Liver (tissue), 9 donors: Measurements from ENCODE around the gene NBAS. TPM values are rescaled to one million over a fixed set of nuclear protein-coding genes. Genes with fewer than 3 reads are reported as not detected.

Experiments used
- DNase-seq: peaks from one replicate; pipeline ENCODE4 v3.0.0-alpha.2; 2017; ENCODE audit warnings: low spot score
- H3K27ac ChIP-seq, 2 donors: one replicate each; pipeline ENCODE4 v1.7.0; 2013; ENCODE audit warnings: inconsistent platforms in 2 of 2, low read length in 2 of 2, control low read depth in 1 of 2, low read depth in 1 of 2, mild to moderate bottlenecking in 1 of 2
- H3K27me3 ChIP-seq, 4 donors: one replicate each; pipeline versions ENCODE4 v1.6.1 to v1.7.0; 2013; ENCODE audit warnings: low read length in 3 of 4, inconsistent platforms in 1 of 4, mild to moderate bottlenecking in 1 of 4, moderate library complexity in 1 of 4; ENCODE audit not compliant: control insufficient read depth in 4 of 4, insufficient read depth in 4 of 4
- H3K36me3 ChIP-seq, 4 donors: one replicate each; pipeline versions ENCODE4 v1.6.1 to v1.7.0; 2013; ENCODE audit warnings: low read length in 3 of 4, mild to moderate bottlenecking in 3 of 4, low read depth in 1 of 4, moderate library complexity in 1 of 4; ENCODE audit not compliant: control insufficient read depth in 4 of 4, insufficient read depth in 3 of 4
- H3K4me1 ChIP-seq, 4 donors: one replicate each; pipeline versions ENCODE4 v1.6.1 to v1.7.0; 2013; ENCODE audit warnings: low read length in 3 of 4, mild to moderate bottlenecking in 3 of 4, moderate library complexity in 1 of 4; ENCODE audit not compliant: control insufficient read depth in 4 of 4, insufficient read depth in 4 of 4
- H3K4me3 ChIP-seq, 3 donors: one replicate each; pipeline versions ENCODE4 v1.6.1 to v1.7.0; 2013; ENCODE audit warnings: low read length in 3 of 3, control low read depth in 1 of 3, low read depth in 1 of 3, mild to moderate bottlenecking in 1 of 3
- H3K9ac ChIP-seq, 2 donors: one replicate each; pipeline ENCODE4 v1.7.0; 2013; ENCODE audit warnings: low read length in 2 of 2, mild to moderate bottlenecking in 2 of 2, moderate library complexity in 2 of 2, control low read depth in 1 of 2, low read depth in 1 of 2
- H3K9me3 ChIP-seq, 4 donors: one replicate each; pipeline versions ENCODE4 v1.6.1 to v1.7.0; 2013; ENCODE audit warnings: low read length in 3 of 4; ENCODE audit not compliant: control insufficient read depth in 4 of 4
- ATF3 ChIP-seq: IDR thresholded peaks from 2 replicates; pipeline ENCODE4 v1.6.1; 2016; ENCODE audit warnings: antibody characterized with exemption
- CTCF ChIP-seq: fragments of 150-350 bp; IDR thresholded peaks from 2 replicates; pipeline ENCODE4 v1.5.1; 2017; ENCODE audit warnings: improper control_type of control experiment, low read depth, low read length; ENCODE audit not compliant: missing input control
- EGR1 ChIP-seq, 2 donors: IDR thresholded peaks; 2 replicates each; pipeline ENCODE4 v1.6.1; 2016 to 2018; ENCODE audit warnings: antibody characterized with exemption in 2 of 2, low read depth in 2 of 2
- FOXA1 ChIP-seq: IDR thresholded peaks from 2 replicates; pipeline ENCODE4 v1.6.1; 2016; ENCODE audit warnings: antibody characterized with exemption
- FOXA2 ChIP-seq: IDR thresholded peaks from 2 replicates; pipeline ENCODE4 v1.6.1; 2016; ENCODE audit warnings: antibody characterized with exemption
- GABPA ChIP-seq, 2 donors: IDR thresholded peaks in 1 of 2; conservative IDR thresholded peaks in 1 of 2; 2 replicates each; pipeline ENCODE4 v1.6.1; 2016; ENCODE audit warnings: antibody characterized with exemption in 2 of 2, mild to moderate bottlenecking in 1 of 2, moderate library complexity in 1 of 2
- HNF4A ChIP-seq, 2 donors: conservative IDR thresholded peaks; 2 replicates each; pipeline ENCODE4 v1.6.1; 2016; ENCODE audit warnings: antibody characterized with exemption in 2 of 2, mild to moderate bottlenecking in 2 of 2
- HNF4G ChIP-seq: IDR thresholded peaks from 2 replicates; pipeline ENCODE4 v1.6.1; 2016; ENCODE audit warnings: antibody characterized with exemption
- JUND ChIP-seq, 2 donors: IDR thresholded peaks; 2 replicates each; pipeline ENCODE4 v1.6.1; 2016; ENCODE audit warnings: antibody characterized with exemption in 2 of 2
- MAX ChIP-seq: IDR thresholded peaks from 2 replicates; pipeline ENCODE4 v1.6.1; 2016; ENCODE audit warnings: antibody characterized with exemption
- NR2F2 ChIP-seq: IDR thresholded peaks from 2 replicates; pipeline ENCODE4 v1.6.1; 2016; ENCODE audit warnings: antibody characterized with exemption
- RAD21 ChIP-seq, 2 donors: IDR thresholded peaks; 2 replicates each; pipeline ENCODE4 v1.6.1; 2016; ENCODE audit warnings: antibody characterized with exemption in 2 of 2, mild to moderate bottlenecking in 2 of 2
- REST ChIP-seq: IDR thresholded peaks from 2 replicates; pipeline ENCODE4 v1.6.1; 2016; ENCODE audit warnings: antibody characterized with exemption, mild to moderate bottlenecking
- RXRA ChIP-seq, 2 donors: IDR thresholded peaks; 2 replicates each; pipeline ENCODE4 v1.6.1; 2017 to 2018; ENCODE audit warnings: antibody characterized with exemption in 2 of 2, mild to moderate bottlenecking in 1 of 2
- SP1 ChIP-seq: IDR thresholded peaks from 2 replicates; pipeline ENCODE4 v1.6.1; 2018; ENCODE audit warnings: antibody characterized with exemption, mild to moderate bottlenecking
- TAF1 ChIP-seq: conservative IDR thresholded peaks from 2 replicates; pipeline ENCODE4 v1.6.1; 2016; ENCODE audit warnings: antibody characterized with exemption, mild to moderate bottlenecking
- YY1 ChIP-seq: IDR thresholded peaks from 2 replicates; pipeline ENCODE4 v1.6.1; 2016; ENCODE audit warnings: antibody characterized with exemption, mild to moderate bottlenecking
- ZBTB33 ChIP-seq: IDR thresholded peaks from 2 replicates; pipeline ENCODE4 v1.6.1; 2016; ENCODE audit warnings: antibody characterized with exemption
- WGBS: extraction: QIAGEN DNeasy Blood & Tissue Kit; methylation state at CpG from one replicate; pipeline ENCODE4 v1.1.7; 2013; 5-methylcytosine and 5-hydroxymethylcytosine counted together
- polyA plus RNA-seq, 2 donors: library from polyadenylated mRNA; stranded (reverse) in 1 of 2; unstranded in 1 of 2; fragments of 200-250 nt in 1 of 2; fragments of >200 nt in 1 of 2; fragmentation: Nextera tagmentation in 1 of 2; extraction: Ambion mirVana in 1 of 2; gene quantifications; one replicate each; pipeline versions ENCODE4 v1.2.1 to v1.2.3, GENCODE V29; 2013 to 2015
- total RNA-seq, 2 donors: library from RNA; depleted of rRNA; stranded (reverse); fragments of >200 nt; gene quantifications; one replicate each; pipeline ENCODE4 v1.2.3, GENCODE V29; 2014
- donor health status: healthy.
- donor health status: healthy.
- donor health status: healthy.
- donor health status: healthy.
- donor health status: healthy.

The NBAS gene
- total and polyA plus RNA-seq, 4 donors: 10.5 to 40.0 (median 18.9) TPM

GRCh38 chr2:15177103-15177502, 384.0 kb downstream of the NBAS start:
- WGBS: 87% methylated on average over 6 of the region's 6 CpGs
- TF ChIP-seq EGR1 (IDR thresholded peaks at IDR 0.05; ENCODE audit: low read depth in 2 of 2): no peak

GRCh38 chr2:15176604-15177003, 384.5 kb downstream of the NBAS start:
- Histone ChIP-seq H3K9me3 (no peaks in the 10 kb centered on the region), H3K27me3 (no peaks in the 10 kb centered on the region), H3K27ac (no peak overlapping the region), H3K4me1 (peaks cover 0 to 4% (median 0%) of the 10 kb centered on the region in 4 donors), H3K9ac (no peak overlapping the region), H3K4me3 (no peak overlapping the region), H3K36me3 (peaks cover 0 to 8% (median 3%) of the 10 kb centered on the region in 4 donors)
- WGBS: 86% methylated on average over 1 of the region's 1 CpG
- DNase-seq: no peak
- TF ChIP-seq HNF4G (no peak), JUND (IDR thresholded peaks at IDR 0.05) (no peak), HNF4A (conservative IDR thresholded peaks at IDR 0.05) (no peak), YY1 (no peak), RXRA (IDR thresholded peaks at IDR 0.05) (no peak), FOXA2 (no peak), ATF3 (no peak), MAX (no peak), SP1 (no peak), ZBTB33 (no peak), GABPA (IDR thresholded peaks at IDR 0.05 in 1 of 2, conservative IDR thresholded peaks at IDR 0.05 in 1 of 2) (no peak), CTCF (no peak), EGR1 (IDR thresholded peaks at IDR 0.05; ENCODE audit: low read depth in 2 of 2) (no peak), NR2F2 (no peak), FOXA1 (no peak), TAF1 (no peak)

More at GRCh38 chr2:15177103-15177502, 384.0 kb downstream of the NBAS start:
- H3K9ac ChIP-seq: no peak overlapping the region
- H3K27ac ChIP-seq: no peak overlapping the region
- no peaks in the 10 kb centered on the region for H3K9me3 ChIP-seq
- DNase-seq: no peak
- no peak overlapping the region for H3K4me3 ChIP-seq
- H3K4me1 ChIP-seq: peaks cover 0 to 4% (median 0%) of the 10 kb centered on the region in 4 donors
- no peaks in the 10 kb centered on the region for H3K27me3 ChIP-seq
- H3K36me3 ChIP-seq: peaks cover 0 to 8% (median 3%) of the 10 kb centered on the region in 4 donors

GRCh38 chr2:15174567-15174966, 386.6 kb downstream of the NBAS start:
- H3K27ac ChIP-seq: no peak overlapping the region
- H3K4me1 ChIP-seq: peaks cover 0 to 4% (median 0%) of the 10 kb centered on the region in 4 donors
- WGBS: 96% methylated on average over 2 of the region's 2 CpGs
- peaks cover 0 to 8% (median 3%) of the 10 kb centered on the region in 4 donors for H3K36me3 ChIP-seq
- no peak overlapping the region for H3K4me3 ChIP-seq
- no peaks in the 10 kb centered on the region for H3K9me3 ChIP-seq
- DNase-seq: no peak
- H3K27me3 ChIP-seq: no peaks in the 10 kb centered on the region
- H3K9ac ChIP-seq: no peak overlapping the region
- TF ChIP-seq REST (no peak), RAD21 (IDR thresholded peaks at IDR 0.05) (no peak), GABPA (IDR thresholded peaks at IDR 0.05 in 1 of 2, conservative IDR thresholded peaks at IDR 0.05 in 1 of 2) (no peak), NR2F2 (no peak), FOXA2 (no peak), EGR1 (IDR thresholded peaks at IDR 0.05; ENCODE audit: low read depth in 2 of 2) (no peak), ATF3 (no peak), JUND (IDR thresholded peaks at IDR 0.05) (no peak), MAX (no peak), YY1 (no peak), ZBTB33 (no peak)
